ENCODE results near the gene BCORL1.

The BCORL1 gene

GRCh38 chrX:130066975-130067615 is 84.7 kb downstream of the BCORL1 start:
- no peak for DNase-seq

DNA sequence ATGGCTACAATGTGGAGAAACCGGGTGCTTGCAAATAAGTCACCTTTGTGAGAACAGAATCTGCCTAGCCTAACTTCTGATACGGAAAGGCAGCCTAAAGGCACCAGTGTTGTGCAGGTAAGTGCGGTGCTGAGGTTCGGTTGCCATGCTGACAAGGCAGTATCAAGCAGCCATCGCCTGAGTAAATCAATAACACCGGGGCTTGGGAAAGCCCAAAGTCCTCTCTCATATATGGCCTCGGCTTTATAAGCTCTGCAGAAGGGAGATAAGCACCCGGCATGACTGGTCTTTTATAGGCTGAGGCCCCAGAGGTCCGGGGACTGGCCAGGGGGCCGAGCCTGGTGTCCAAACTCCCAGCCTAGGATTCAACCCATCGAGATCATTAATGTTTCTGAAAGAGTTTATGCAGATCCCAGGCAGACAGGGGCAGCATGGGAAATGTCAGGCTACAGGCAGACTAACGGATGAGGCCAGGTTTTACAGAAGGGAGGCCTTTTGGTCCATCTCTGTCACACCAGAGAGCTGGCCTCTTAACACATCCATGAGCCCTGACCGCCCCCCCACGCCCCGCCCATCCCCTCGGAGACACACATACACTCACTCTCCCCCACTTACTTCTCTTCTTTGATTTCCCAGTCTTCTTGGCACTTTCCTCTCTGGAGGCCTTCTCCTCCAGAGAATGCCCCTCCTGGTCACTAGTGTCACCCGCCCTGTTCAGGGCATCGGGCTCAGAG is 89.3 kb downstream of the BCORL1 start:
- no peak for DNase-seq

DNA sequence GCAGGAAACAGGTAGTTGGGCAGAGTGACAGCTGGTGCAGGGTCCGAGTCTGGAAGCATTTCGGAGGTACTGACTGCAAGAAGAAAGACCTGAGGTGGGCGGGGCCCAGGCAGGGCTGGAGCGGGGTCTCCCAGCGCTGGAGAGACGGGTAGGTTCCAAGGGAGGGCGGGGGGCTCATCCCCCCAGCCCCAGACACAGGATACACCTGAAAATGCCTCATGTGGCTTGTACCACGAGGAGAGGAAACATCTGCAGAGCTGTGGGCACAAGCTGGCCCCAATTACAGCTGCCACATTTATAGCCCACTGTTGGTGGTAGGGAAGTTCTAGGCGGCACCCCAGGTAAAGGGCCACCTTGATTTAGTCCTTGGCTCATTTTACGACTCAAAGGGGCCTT is 89.9 kb downstream of the BCORL1 start:
- DNase-seq, result no peak

- no peak for DNase-seq
Observed at GRCh38 chrX:130075777-130076176, 93.3 kb downstream of the BCORL1 start.

DNA sequence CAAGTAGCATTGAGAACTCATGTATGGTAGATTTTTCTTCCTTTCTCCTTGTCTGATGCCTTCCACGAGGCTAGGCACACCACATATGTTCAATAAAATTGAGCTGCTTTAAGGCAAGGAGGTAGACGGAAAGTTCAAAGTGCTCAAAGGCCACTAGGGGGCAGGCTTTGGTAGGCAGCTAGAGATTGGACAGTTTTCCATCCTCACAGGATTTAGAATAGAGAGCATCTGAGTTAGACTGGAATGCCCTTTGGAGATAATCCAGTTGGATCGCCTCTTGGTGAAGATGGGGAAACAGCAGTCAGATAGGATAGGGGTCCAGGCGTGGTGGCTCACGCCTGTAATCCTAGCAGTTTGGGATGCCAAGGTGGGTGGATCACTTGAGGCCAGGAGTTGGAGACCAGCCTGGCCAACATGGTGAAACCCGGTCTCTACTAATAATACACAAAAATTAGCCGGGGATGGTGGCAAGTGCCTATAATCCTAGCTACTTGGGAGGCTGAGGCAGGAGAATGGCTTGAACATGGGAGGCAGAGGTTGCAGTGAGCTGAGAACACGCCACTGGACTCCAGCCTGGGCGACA is 97.5 kb downstream of the BCORL1 start:
- DNase-seq, result peak; percentile 24

- no peak for DNase-seq
Observed at GRCh38 chrX:130080791-130081367, 98.4 kb downstream of the BCORL1 start.

GRCh38 chrX:130081421-130082045 is 99.1 kb downstream of the BCORL1 start:
- no peak for DNase-seq

- DNase-seq, result peak; percentile 87
Observed at GRCh38 chrX:130082244-130083106, 100.0 kb downstream of the BCORL1 start.

- DNase-seq, result no peak
Observed at GRCh38 chrX:130083107-130083490, 100.7 kb downstream of the BCORL1 start.

DNA sequence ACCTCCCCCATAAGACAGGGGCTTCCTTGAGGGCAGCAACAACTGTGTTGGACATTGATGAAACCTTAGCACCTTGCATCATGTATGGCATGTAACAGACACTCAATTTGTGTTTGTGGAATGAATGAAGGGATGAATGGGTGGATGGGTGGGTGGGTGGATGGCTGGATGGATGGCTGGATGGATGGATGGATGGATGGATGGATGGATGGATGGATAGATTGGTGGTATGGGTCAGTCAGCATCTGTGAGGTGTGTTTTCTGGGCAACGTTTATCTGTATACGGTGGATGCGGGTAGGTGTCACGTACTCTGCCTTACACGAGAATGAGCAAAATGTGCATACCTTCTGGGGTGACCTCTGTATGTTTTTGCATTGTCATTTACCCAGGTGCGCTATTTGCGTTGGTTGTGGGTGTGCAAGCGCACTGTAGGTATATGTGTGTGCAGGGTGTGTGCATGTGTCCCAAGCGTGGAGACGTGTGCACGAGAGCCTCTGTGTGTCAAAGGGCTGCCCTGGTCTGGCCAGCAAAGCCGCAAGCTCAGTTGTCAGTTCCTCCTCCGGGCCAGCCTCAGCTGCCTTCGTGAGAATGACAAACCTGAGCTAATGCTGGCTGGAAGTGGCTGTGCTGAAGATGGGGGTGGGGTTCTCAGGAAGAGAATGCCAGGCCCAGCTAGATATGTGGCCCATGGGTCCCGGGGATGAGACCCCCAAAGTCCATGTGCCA is 101.4 kb downstream of the BCORL1 start:
- peak; percentile 86 for DNase-seq

DNA sequence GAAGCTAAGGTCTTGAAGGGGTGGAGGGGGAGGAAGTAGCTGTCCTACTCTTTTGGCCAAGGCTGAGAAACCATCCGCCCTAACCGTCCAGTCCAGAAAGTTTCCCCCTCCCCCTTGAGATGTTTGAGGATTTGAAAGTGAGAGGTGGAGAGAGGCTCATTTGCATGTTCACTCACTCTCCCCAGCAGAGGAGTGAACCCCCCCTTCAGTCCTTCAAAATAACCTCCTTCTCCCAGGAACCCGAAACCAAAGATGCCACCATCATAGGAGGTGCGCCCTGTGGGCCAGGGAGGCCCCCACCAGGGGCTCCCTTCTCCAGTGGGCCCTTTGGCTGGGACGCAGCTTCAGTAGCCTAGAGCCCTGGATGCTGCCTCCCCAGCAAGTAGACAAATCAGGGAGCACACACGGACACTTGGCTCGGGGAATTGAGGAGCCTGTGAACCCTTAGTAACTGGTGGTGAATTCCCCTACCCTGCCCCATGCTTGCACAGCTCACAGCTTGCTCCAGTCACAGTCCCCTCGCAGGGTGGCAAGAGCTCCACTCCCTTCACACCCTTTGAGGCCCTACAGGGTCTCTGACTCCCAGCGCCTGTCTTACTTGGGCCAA is 102.3 kb downstream of the BCORL1 start:
- DNase-seq, result peak; percentile 87

- DNase-seq, result peak; percentile 39
Observed at GRCh38 chrX:130085551-130086446, 103.4 kb downstream of the BCORL1 start.

DNA sequence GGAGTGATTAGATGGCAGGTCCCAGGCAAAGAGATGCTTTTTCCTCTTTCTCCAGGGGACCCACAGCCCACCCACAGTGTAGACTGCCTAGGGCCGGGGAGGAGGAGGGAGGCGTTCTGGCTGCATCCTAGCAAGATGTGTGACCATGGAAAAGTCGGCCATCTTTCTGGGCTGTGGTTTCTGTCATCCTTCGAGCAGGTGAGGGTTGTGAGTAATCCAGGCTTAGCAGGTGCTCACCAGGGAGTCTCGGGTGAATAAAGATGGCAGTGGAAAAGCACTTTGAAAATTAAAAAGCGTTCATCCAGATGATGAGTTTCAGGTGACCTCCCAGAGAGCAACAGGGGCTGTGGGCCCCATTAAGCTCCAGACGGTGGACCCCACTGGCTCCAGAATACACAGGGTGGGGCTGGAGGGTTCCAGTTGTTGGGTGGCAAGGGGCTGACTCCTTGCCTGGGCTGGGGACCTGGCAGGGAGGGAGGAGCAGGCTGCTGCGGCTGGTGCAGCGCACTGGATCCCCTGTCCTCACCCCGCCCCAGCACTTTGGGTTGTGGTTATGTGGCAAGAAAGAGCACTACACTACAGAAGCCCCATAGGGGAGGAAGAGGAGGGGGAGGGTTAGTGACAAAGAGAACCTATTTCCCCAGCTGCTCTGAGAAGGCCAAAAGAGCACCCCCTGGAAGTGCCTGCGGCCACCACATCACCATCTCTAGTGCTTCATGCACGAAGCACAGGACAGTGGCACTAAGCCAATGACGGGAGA is 104.2 kb downstream of the BCORL1 start:
- peak; percentile 92 for DNase-seq

DNA sequence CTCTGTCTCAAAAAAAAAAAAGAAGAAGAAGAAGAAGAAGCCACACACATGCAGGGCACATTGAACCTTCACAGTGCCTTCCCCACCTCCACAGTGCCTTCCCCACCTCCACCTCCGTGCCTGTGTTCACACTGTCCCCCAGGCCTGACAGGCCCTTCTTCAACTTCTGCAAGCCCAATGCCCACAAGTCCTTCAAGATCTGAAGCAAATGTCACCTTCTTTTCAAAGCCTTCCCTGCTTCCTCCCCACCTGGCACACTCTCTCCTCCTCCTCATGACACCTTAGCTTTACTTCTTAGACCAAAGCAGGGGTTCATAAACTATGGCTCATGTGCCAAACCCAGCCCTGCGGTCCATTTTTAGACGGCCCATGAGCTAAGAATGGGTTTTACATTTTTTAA is 107.9 kb downstream of the BCORL1 start:
- no peak for DNase-seq

DNA sequence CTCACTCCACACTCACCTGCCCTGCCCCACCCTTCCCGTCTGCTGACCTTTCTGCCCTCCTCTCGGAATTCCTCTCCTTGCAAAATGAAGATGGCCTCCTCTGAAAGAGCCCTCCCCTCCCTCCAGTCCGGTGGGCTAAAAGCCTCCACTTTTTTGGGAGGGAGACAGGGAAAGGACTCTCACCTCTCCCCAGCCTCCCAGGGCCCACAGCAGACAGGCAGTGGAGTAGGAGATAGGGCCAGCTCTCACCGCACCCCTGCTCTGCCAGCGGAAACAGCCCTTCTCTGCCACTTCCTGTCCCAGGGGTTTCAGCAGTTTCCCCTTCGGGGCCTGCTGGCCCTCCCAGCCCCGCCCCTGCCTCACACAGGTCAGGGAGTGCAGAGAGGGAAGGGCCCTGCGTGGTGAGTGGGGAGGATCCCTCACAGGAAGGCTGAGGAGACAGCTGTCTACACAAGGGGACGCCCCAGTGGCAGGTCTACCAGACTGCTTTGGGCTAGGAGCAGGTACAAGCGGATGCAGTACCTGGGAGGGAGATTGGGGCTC is 109.6 kb downstream of the BCORL1 start:
- DNase-seq, result peak; percentile 80

- no peak for DNase-seq
Observed at GRCh38 chrX:130093271-130093670, 110.8 kb downstream of the BCORL1 start.

GRCh38 chrX:130094696-130095095 is 112.3 kb downstream of the BCORL1 start:
- no peak for DNase-seq

DNA sequence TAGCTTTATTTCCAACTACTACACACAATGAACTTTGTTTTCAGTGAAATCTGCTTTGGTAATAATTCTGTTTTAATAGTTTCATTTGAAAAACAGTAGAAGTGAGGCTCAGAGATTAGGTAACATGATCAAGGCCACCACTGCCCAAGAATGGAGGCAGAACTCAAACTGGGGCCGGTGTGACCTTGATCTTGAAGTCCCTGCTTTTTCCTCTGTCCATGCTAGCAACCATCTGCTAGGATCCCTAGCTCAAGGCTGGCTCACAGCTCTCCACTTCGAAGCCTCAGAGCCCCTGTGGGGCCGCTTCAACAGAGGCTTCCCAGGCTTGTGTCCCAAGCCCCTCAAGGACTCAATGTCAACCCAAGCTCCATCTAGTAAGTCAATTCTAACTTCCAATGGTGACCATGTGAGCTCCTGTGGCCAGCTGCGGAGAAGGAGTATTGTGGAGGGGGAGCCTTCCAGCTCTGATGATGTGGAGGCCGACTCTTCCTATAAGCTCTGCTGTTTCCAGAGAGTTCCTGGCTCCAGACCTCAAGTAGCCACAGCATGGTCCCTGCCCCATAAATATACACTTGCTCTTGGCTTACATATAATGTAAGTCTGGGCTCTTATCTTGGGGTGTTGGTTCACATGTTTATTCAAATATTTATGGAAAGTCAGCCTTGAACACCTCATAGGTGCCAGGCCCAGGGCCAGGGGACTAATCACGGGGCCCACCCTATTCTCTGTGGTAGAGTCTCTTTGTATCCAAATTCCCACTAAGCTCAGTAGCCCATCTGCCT is 113.0 kb downstream of the BCORL1 start:
- no peak for DNase-seq
